GM10266 (cell line): Measurements from ENCODE around the gene GRIA1.

Experiments
- DNase-seq: peaks from one replicate; pipeline ENCODE4 v3.0.0; 2012; ENCODE audit errors: extremely low spot score
- CTCF ChIP-seq: IDR thresholded peaks from 2 replicates; pipeline ENCODE4 v1.5.1; 2012; ENCODE audit warnings: mild to moderate bottlenecking, low read depth; ENCODE audit not compliant: control insufficient read depth, insufficient read depth; ENCODE audit errors: missing control alignments

GRIA1 gene

GRCh38 chr5:153542536-153542935, 52.1 kb downstream of the GRIA1 start:
- no peak for DNase-seq
- no peak for TF ChIP-seq CTCF

- TF ChIP-seq CTCF = no peak
- no peak for DNase-seq
These were observed 52.8 kb downstream of the GRIA1 start for GRCh38 chr5:153543288-153543687.

- TF ChIP-seq CTCF = no peak
- DNase-seq = no peak
These were observed 53.5 kb downstream of the GRIA1 start for GRCh38 chr5:153543959-153544470.

GRCh38 chr5:153544706-153545105, 54.2 kb downstream of the GRIA1 start:
- no peak for TF ChIP-seq CTCF
- no peak for DNase-seq

GRCh38 chr5:153546566-153546965, 56.1 kb downstream of the GRIA1 start:
- no peak for TF ChIP-seq CTCF
- DNase-seq = no peak

- DNase-seq = no peak
- TF ChIP-seq CTCF = no peak
These were observed 61.1 kb downstream of the GRIA1 start for GRCh38 chr5:153551537-153552079.

GRCh38 chr5:153552886-153553285, 62.4 kb downstream of the GRIA1 start:
- no peak for DNase-seq
- TF ChIP-seq CTCF = no peak
